ENCODE measurements around the gene NTRK2. TPM values are rescaled to one million over a fixed set of nuclear protein-coding genes. Genes with fewer than 3 reads are reported as not detected.

Gene NTRK2
- total RNA-seq, 1 experiment from 2014 or later, result 0.06 TPM

GRCh38 chr9:84679571-84679970 is 10.0 kb downstream of the NTRK2 start:
- ChIA-PET CTCF (no interaction called here), POLR2A (ENCODE audit: low non-redundant PET) (no interaction called here)
- no peak for TF ChIP-seq CTCF (conservative IDR thresholded peaks at IDR 0.05; ENCODE audit: low read depth, low read length)
- no peak for TF ChIP-seq EZH2 (IDR thresholded peaks at IDR 0.05; ENCODE audit: borderline replicate concordance, low read depth, low read length, poor library complexity, severe bottlenecking)
- intact Hi-C loops (cut with micrococcal nuclease; ENCODE audit: unreplicated experiment), result no loop called here
- no peak for DNase-seq (ENCODE audit: low spot score)
- Histone ChIP-seq H3K4me3 (ENCODE audit: low read depth, low read length, poor library complexity, severe bottlenecking) (no peak overlapping the region), H3K36me3 (ENCODE audit: insufficient read depth, low read length, poor library complexity, severe bottlenecking) (no peaks in the 10 kb centered on the region), H3K9me3 (ENCODE audit: low read depth, low read length, poor library complexity, severe bottlenecking) (no peaks in the 10 kb centered on the region), H3K4me1 (ENCODE audit: insufficient read depth, low read length, poor library complexity, severe bottlenecking) (no peaks in the 10 kb centered on the region), H3K27ac (ENCODE audit: low read depth, low read length, poor library complexity, severe bottlenecking) (no peak overlapping the region), H3K27me3 (replicated peaks; ENCODE audit: insufficient read depth, low read depth, low read length, poor library complexity) (peaks cover 6% of the 10 kb centered on the region)
- BruUV-seq (replicated peaks), result no TSS peak

DNA sequence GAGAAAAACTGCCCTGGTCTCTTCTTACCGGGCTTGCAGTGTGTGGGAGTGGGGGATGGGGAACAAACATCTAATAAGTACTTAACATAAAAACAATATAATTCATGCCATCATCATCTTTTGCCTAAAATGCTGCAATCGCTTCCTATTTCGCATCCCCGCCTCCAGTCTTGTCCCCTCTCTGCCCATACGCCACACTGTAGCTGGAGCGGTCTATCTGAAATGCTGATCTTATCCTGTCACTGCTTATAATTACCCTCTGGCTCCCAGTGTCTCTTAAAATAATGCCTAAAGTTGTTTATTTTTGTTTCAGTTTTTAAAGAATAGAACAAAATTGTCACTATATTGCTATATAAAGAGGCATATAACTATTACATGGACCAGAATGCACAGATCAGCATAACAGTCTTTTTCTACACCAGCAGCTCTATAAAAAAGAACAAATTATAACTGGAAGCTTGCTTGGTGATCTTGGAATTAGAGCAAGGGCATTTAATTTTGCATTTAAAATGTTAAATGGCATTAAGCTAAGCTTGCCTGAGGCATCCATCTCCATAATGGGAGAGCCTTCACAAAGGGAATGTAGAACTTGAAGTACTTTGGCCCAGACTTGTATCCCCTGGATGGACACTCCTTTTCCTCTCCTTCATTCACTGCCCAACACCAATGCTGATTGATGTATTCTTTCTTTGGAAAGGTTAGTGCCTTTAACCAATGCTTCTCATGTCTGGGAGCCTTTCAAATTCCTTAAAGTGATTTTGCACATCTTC is 12.2 kb downstream of the NTRK2 start:
- ChIA-PET POLR2A (ENCODE audit: low non-redundant PET) (no interaction called here), CTCF (no interaction called here)
- TF ChIP-seq EZH2 (IDR thresholded peaks at IDR 0.05; ENCODE audit: borderline replicate concordance, low read depth, low read length, poor library complexity, severe bottlenecking) (no peak), CTCF (conservative IDR thresholded peaks at IDR 0.05; ENCODE audit: low read depth, low read length) (no peak)
- no TSS peak for BruUV-seq (replicated peaks)
- Histone ChIP-seq H3K4me3 (ENCODE audit: low read depth, low read length, poor library complexity, severe bottlenecking) (no peak overlapping the region), H3K4me1 (ENCODE audit: insufficient read depth, low read length, poor library complexity, severe bottlenecking) (no peaks in the 10 kb centered on the region), H3K36me3 (ENCODE audit: insufficient read depth, low read length, poor library complexity, severe bottlenecking) (no peaks in the 10 kb centered on the region), H3K27me3 (replicated peaks; ENCODE audit: insufficient read depth, low read depth, low read length, poor library complexity) (peaks cover 7% of the 10 kb centered on the region), H3K9me3 (ENCODE audit: low read depth, low read length, poor library complexity, severe bottlenecking) (no peaks in the 10 kb centered on the region), H3K27ac (ENCODE audit: low read depth, low read length, poor library complexity, severe bottlenecking) (no peak overlapping the region)
- no peak for DNase-seq (ENCODE audit: low spot score)
- intact Hi-C loops (cut with micrococcal nuclease; ENCODE audit: unreplicated experiment), result no loop called here

GRCh38 chr9:84686068-84686467 is 16.5 kb downstream of the NTRK2 start:
- no peak overlapping the region for H3K4me3 ChIP-seq (ENCODE audit: low read depth, low read length, poor library complexity, severe bottlenecking)
- intact Hi-C loops (cut with micrococcal nuclease; ENCODE audit: unreplicated experiment), result no loop called here
- no TSS peak for BruUV-seq (replicated peaks)
- H3K4me1 ChIP-seq (ENCODE audit: insufficient read depth, low read length, poor library complexity, severe bottlenecking), result no peaks in the 10 kb centered on the region
- ChIA-PET CTCF (no interaction called here), POLR2A (ENCODE audit: low non-redundant PET) (interaction anchor here (0.6 kb wide), 1 partner anchor 305 kb away, joined by 3 read pairs; no protein-coding TSS in a partner anchor)
- no peak overlapping the region for H3K27ac ChIP-seq (ENCODE audit: low read depth, low read length, poor library complexity, severe bottlenecking)
- no peaks in the 10 kb centered on the region for H3K36me3 ChIP-seq (ENCODE audit: insufficient read depth, low read length, poor library complexity, severe bottlenecking)
- TF ChIP-seq CTCF (conservative IDR thresholded peaks at IDR 0.05; ENCODE audit: low read depth, low read length) (no peak), EZH2 (IDR thresholded peaks at IDR 0.05; ENCODE audit: borderline replicate concordance, low read depth, low read length, poor library complexity, severe bottlenecking) (no peak)
- peaks cover 4% of the 10 kb centered on the region for H3K27me3 ChIP-seq (replicated peaks; ENCODE audit: insufficient read depth, low read depth, low read length, poor library complexity)
- no peak for DNase-seq (ENCODE audit: low spot score)
- no peaks in the 10 kb centered on the region for H3K9me3 ChIP-seq (ENCODE audit: low read depth, low read length, poor library complexity, severe bottlenecking)

All from A673 (cell line).